OCI-LY7 (cell line): Measurements from ENCODE around the gene GPC1. TPM values are rescaled to one million over a fixed set of nuclear protein-coding genes. Genes with fewer than 3 reads are reported as not detected.

Experiments
- BruUV-seq: library from RNA; stranded (reverse); fragments of 400-500 nt; replicated peaks from 2 replicates; lab custom pipeline; 2021; lab: Mats Ljungman, UMichigan
- CTCF ChIA-PET: fragments of 300-600 bp; sonication (Branson Sonifier 250); formaldehyde crosslinking; loops from one replicate; lab custom pipeline; 2022; ENCODE audit warnings: antibody characterized with exemption; ENCODE audit not compliant: unreplicated experiment; lab: Charles Lee
- POLR2A ChIA-PET: fragments of 300-600 bp; sonication (Branson Sonifier 250); formaldehyde crosslinking; loops from one replicate; lab custom pipeline; 2022; ENCODE audit warnings: antibody characterized with exemption; lab: Charles Lee
- DNase-seq: peaks from one replicate; pipeline ENCODE4 v3.0.0-alpha.2; 2015; ENCODE audit warnings: low spot score
- H2AFZ ChIP-seq: fragments of 200-600 bp; sonication (generic), shearing (Covaris generic); 2 replicates; pipeline ENCODE4 v1.6.1; 2014; ENCODE audit warnings: mild to moderate bottlenecking, antibody characterized with exemption, low read length, moderate library complexity
- H3K27ac ChIP-seq: fragments of 200-600 bp; sonication (generic); 2 replicates; pipeline ENCODE4 v1.5.1; 2014; ENCODE audit warnings: mixed run types, low read depth, mild to moderate bottlenecking, moderate library complexity, low read length, inconsistent platforms; ENCODE audit not compliant: poor library complexity, severe bottlenecking
- H3K36me3 ChIP-seq: fragments of 200-600 bp; sonication (generic); 2 replicates; pipeline ENCODE4 v1.6.1; 2014; ENCODE audit warnings: mild to moderate bottlenecking, antibody characterized with exemption, low read length, moderate library complexity, mixed read lengths; ENCODE audit not compliant: insufficient read depth
- H3K4me1 ChIP-seq: fragments of 200-600 bp; sonication (generic); 2 replicates; pipeline ENCODE4 v1.5.1; 2014; ENCODE audit warnings: mild to moderate bottlenecking, low read length; ENCODE audit not compliant: insufficient read depth, poor library complexity, severe bottlenecking
- H3K4me2 ChIP-seq: fragments of 200-600 bp; sonication (generic); 2 replicates; pipeline ENCODE4 v1.6.1; 2014; ENCODE audit warnings: mild to moderate bottlenecking, low read length
- H3K4me3 ChIP-seq: fragments of 200-600 bp; sonication (generic); 2 replicates; pipeline ENCODE4 v1.5.1; 2014; ENCODE audit warnings: mild to moderate bottlenecking, low read depth, low read length; ENCODE audit not compliant: poor library complexity, severe bottlenecking
- H3K79me2 ChIP-seq: fragments of 200-600 bp; sonication (generic); 2 replicates; pipeline ENCODE4 v1.6.1; 2016; ENCODE audit warnings: low read depth, mild to moderate bottlenecking, low read length, moderate library complexity, mixed read lengths; ENCODE audit not compliant: insufficient read depth
- H3K9me2 ChIP-seq: fragments of 200-600 bp; sonication (generic); 2 replicates; pipeline ENCODE4 v1.6.1; 2016; ENCODE audit warnings: mild to moderate bottlenecking, low read length, mixed read lengths; ENCODE audit not compliant: insufficient read depth
- H3K9me3 ChIP-seq: fragments of 200-600 bp; sonication (generic); 2 replicates; pipeline ENCODE4 v1.6.1; 2014; ENCODE audit warnings: mild to moderate bottlenecking, mixed run types, low read length, mixed read lengths
- H4K20me1 ChIP-seq: fragments of 200-600 bp; sonication (generic); 2 replicates; pipeline ENCODE4 v1.6.1; 2014; ENCODE audit warnings: mild to moderate bottlenecking, antibody characterized with exemption, low read length, moderate library complexity, mixed read lengths; ENCODE audit not compliant: insufficient read depth
- EZH2phosphoT487 ChIP-seq: fragments of 200-600 bp; sonication (generic); IDR thresholded peaks from 2 replicates; pipeline ENCODE4 v1.6.1; 2018; ENCODE audit warnings: low read depth, borderline replicate concordance, mild to moderate bottlenecking, mixed run types, antibody characterized with exemption, low read length, moderate library complexity, mixed read lengths
- intact Hi-C: fragments of 100-400 bp; cut with micrococcal nuclease; formaldehyde crosslinking; loops from one replicate; pipeline ENCODE4 v1.10.0; 2022; ENCODE audit not compliant: unreplicated experiment
- total RNA-seq, 2 experiments: library from RNA; depleted of rRNA in 1 of 2; stranded (reverse); fragments of >200 nt in 1 of 2; shearing (Covaris generic) in 1 of 2; gene quantifications; 2 replicates each; pipeline ENCODE4 v1.2.3, GENCODE V29; 2014 to 2022
- TF ChIP-seq, protein P1 (sequence below): fragments of 200-600 bp; sonication (generic); conservative IDR thresholded peaks from 2 replicates; pipeline ENCODE4 v1.5.1; 2014; ENCODE audit warnings: mild to moderate bottlenecking, antibody characterized with exemption, low read length, moderate library complexity, mixed read lengths

Gene GPC1
- total RNA-seq, 2 experiments from 2014 or later, result 2.4 to 4.0 TPM

DNA sequence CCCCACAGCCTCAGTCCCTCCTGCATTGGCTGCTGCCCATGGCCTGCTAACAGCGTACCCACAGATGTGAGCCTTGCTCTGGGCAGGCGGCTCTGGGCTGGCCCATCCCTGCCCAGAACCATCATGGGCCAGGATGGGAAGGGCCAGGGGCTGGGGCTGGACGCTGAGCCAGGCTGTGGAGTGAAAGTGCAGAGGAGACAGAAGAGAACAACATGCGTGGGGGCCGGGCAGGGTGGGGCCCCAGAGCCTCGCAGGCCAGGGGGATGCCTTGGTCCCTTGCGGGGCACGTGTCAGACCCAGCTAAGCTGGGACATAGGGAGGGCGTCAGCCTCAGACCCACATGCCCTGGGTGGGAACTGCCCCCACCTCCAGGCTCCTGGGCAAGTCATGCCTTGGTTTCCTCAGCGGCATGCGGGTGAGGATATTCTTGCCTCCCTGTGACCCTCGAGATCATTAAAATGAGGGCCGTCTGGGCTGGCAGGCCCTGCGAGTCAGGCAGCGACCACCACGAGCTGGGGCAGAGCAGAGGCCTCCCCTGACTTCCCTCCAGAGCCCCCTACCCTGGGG, 27.3 kb downstream of the GPC1 start:
- no peaks in the 10 kb centered on the region for H3K4me1 ChIP-seq
- TF ChIP-seq, protein P1, sequence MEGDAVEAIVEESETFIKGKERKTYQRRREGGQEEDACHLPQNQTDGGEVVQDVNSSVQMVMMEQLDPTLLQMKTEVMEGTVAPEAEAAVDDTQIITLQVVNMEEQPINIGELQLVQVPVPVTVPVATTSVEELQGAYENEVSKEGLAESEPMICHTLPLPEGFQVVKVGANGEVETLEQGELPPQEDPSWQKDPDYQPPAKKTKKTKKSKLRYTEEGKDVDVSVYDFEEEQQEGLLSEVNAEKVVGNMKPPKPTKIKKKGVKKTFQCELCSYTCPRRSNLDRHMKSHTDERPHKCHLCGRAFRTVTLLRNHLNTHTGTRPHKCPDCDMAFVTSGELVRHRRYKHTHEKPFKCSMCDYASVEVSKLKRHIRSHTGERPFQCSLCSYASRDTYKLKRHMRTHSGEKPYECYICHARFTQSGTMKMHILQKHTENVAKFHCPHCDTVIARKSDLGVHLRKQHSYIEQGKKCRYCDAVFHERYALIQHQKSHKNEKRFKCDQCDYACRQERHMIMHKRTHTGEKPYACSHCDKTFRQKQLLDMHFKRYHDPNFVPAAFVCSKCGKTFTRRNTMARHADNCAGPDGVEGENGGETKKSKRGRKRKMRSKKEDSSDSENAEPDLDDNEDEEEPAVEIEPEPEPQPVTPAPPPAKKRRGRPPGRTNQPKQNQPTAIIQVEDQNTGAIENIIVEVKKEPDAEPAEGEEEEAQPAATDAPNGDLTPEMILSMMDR, result no peak
- no peak for TF ChIP-seq EZH2phosphoT487
- CTCF ChIA-PET, result no interaction called here
- intact Hi-C loops, result no loop called here
- no peaks in the 10 kb centered on the region for H3K79me2 ChIP-seq
- no peaks in the 10 kb centered on the region for H3K36me3 ChIP-seq
- no peak overlapping the region for H3K4me2 ChIP-seq
- H3K9me2 ChIP-seq, result no peaks in the 10 kb centered on the region
- no TSS peak for BruUV-seq
- no peaks in the 10 kb centered on the region for H4K20me1 ChIP-seq
- no peak overlapping the region for H3K27ac ChIP-seq
- H3K4me3 ChIP-seq, result no peak overlapping the region
- POLR2A ChIA-PET, result no interaction called here
- H2AFZ ChIP-seq, result no peak overlapping the region
- DNase-seq, result no peak
- H3K9me3 ChIP-seq, result no peaks in the 10 kb centered on the region

DNA sequence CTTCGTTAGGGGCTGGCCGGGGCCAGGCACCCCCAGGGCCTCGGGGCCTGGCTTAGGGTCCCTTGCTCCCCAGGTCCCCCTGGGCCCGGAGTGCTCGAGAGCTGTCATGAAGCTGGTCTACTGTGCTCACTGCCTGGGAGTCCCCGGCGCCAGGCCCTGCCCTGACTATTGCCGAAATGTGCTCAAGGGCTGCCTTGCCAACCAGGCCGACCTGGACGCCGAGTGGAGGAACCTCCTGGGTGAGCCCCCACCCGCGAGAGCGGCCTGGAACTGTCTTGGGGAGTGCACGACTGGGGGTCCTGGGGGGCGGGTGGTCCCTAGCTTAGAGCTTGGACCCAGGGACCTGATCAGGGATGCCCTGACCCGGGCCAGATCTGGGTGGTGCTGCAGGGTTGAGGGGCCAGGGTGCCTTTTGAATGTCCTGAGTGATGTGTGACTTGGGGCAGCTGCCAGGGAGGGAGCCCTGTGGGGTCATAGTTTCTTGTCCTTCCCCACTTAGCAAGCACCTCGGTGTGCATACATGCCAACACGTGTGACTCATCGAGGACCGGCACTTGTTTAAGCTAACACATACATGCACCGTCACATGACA, 27.9 kb downstream of the GPC1 start:
- Histone ChIP-seq H3K27ac (no peak overlapping the region), H3K79me2 (no peaks in the 10 kb centered on the region), H3K36me3 (no peaks in the 10 kb centered on the region), H3K4me1 (no peaks in the 10 kb centered on the region), H3K9me3 (no peaks in the 10 kb centered on the region), H3K4me2 (no peak overlapping the region), H3K4me3 (no peak overlapping the region), H4K20me1 (no peaks in the 10 kb centered on the region), H2AFZ (no peak overlapping the region), H3K9me2 (no peaks in the 10 kb centered on the region)
- POLR2A ChIA-PET, result no interaction called here
- TF ChIP-seq EZH2phosphoT487, result no peak
- TF ChIP-seq, protein P1, result no peak
- CTCF ChIA-PET, result no interaction called here
- intact Hi-C loops, result no loop called here
- BruUV-seq, result no TSS peak
- DNase-seq, result no peak

DNA sequence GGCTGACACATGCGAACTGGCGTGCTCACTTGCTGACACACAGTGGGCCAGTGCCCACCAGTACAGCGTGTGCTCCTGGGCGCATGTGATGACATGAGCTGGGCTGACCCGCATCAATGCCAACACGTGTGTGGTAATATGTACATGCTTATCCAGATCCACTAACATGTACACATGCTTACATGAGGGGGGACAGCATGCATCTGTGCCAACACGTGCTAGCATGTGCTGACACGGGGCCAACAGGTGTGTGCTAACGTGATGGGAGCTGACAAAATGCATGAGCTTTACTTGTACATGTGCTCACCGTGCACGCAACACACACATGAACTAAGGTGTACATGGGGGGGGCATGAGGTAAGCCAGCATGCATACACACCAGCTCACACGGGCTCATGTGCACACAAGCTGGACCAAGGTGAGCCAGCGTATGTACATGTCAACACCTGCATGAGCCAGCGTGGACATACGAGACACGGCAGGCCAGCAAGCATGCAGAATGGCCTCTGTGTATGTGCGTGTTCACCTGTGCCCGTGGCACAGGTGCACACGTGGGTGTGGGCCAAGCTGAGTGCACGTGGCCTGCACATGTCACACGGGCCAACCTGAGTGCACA, 28.5 kb downstream of the GPC1 start:
- DNase-seq, result no peak
- Histone ChIP-seq H3K9me2 (no peaks in the 10 kb centered on the region), H3K79me2 (no peaks in the 10 kb centered on the region), H3K4me3 (no peak overlapping the region), H3K36me3 (no peaks in the 10 kb centered on the region), H4K20me1 (no peaks in the 10 kb centered on the region), H2AFZ (no peak overlapping the region), H3K4me1 (no peaks in the 10 kb centered on the region), H3K27ac (no peak overlapping the region), H3K4me2 (no peak overlapping the region), H3K9me3 (no peaks in the 10 kb centered on the region)
- TF ChIP-seq, protein P1, result no peak
- no peak for TF ChIP-seq EZH2phosphoT487
- ChIA-PET POLR2A (interaction anchor here (0.7 kb wide), 1 partner anchor 568 kb away, joined by 3 read pairs; no protein-coding TSS in a partner anchor), CTCF (no interaction called here)
- intact Hi-C loops, result no loop called here
- no TSS peak for BruUV-seq
